Memory B cell (primary cell): ENCODE data around the gene VAV2.
"Not testable (repeated sequence)": the region's sequence is repeated elsewhere in the genome, so short reads cannot be mapped to it uniquely, and the experiment has no call there.

Experiments used
- ATAC-seq: fragments of 150-1000 bp; cut with Tn5 transposase; 2 replicates; pipeline ENCODE4 v1.10.0; 2021; ENCODE audit warnings: low read depth, mild to moderate bottlenecking, moderate library complexity
- DNase-seq, 2 donors: peaks; one replicate each; pipeline ENCODE4 v3.0.0; 2022; ENCODE audit warnings: low spot score in 2 of 2
- H3K27ac Mint-ChIP-seq: one replicate; pipeline ENCODE4 v1.8.0; 2022; ENCODE audit warnings: mild to moderate bottlenecking, moderate library complexity, mixed read lengths
- H3K27me3 Mint-ChIP-seq: one replicate; pipeline ENCODE4 v1.8.0; 2022; ENCODE audit warnings: mixed read lengths
- H3K36me3 Mint-ChIP-seq: one replicate; pipeline ENCODE4 v1.8.0; 2022; ENCODE audit warnings: mild to moderate bottlenecking, mixed read lengths
- H3K4me1 Mint-ChIP-seq: one replicate; pipeline ENCODE4 v1.8.0; 2022; ENCODE audit warnings: mixed read lengths
- H3K4me3 Mint-ChIP-seq: one replicate; pipeline ENCODE4 v1.8.0; 2022; ENCODE audit warnings: mild to moderate bottlenecking, moderate library complexity, mixed read lengths
- H3K9me3 Mint-ChIP-seq: one replicate; pipeline ENCODE4 v1.8.0; 2022; ENCODE audit warnings: mixed read lengths

Gene VAV2

DNA sequence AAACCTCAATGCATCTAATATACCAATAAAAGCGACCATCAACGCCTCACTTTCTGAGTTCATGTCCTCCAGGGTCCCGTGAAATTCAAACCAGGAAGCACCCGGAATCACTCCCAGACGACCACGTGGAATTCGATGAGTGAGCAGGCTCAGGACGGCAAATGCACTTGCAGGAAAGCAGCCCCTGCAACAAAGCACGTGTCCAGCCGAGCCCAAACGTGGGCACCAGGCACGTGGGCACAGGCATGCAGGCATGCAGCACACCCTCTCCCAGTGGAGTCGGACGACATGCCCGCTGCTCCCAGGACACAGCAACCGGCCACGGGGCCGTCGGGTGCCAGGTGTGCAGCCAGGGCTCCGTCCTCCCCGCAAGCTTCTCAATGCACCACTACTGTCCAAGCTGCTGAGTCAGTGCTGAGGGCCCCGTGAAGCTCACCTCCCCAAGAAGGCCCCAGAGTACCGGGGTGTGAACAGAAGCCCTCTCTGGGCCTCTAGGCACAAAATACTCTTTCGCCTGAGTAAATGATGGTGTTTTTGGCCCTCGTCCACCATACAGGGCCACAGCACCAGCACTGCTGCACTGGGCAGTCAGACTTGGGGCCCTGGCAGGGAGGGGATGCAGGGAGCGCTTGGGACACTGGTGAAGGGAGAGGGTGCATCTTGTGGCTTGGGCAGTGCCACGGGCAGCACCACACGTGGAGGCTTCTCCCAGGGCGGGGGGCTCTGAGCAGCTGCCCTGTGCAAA lies 87.6 kb downstream of the VAV2 start:
- Mint-ChIP-seq H3K36me3 (no peaks in the 10 kb centered on the region), H3K4me1 (peaks cover 34% of the 10 kb centered on the region), H3K9me3 (no peaks in the 10 kb centered on the region), H3K4me3 (no peak overlapping the region), H3K27ac (peak overlapping the region; percentile 81), H3K27me3 (no peaks in the 10 kb centered on the region)
- DNase-seq (no peak), ATAC-seq (no peak)

DNA sequence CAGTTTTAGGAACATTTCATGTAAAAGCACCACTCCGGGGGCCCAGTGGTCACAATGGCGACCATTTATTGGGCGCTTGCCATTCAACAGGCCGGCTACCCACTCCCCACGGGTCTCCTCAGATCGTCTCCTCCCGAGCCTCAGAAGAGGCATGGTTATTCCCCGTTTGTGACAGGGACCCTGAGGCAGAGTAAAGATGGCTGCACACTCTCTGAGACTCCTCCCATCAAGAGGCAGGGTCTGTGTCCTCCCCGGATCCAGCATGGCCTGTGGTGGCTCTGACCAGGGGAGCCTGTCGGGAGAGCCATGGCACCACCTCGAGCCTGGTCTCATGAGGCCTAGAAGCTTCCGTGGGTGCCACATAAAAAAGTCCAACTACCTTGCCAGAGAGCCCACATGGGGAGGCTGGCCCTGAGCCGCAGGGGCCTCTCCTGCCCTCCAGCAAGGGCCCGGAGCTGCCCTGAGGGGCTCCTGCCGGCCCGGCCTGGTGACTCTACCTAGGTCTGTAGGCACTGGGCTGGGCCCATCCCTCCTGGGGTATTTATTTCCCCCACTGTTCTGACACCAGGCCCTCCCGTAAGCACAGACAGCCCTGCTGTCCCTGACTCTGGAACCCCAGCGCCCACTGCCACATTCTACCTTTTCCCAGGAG lies 90.8 kb downstream of the VAV2 start:
- H3K4me1 Mint-ChIP-seq, result peaks cover 33% of the 10 kb centered on the region
- H3K4me3 Mint-ChIP-seq, result peak overlapping the region; percentile 18
- ATAC-seq, result no peak

DNA sequence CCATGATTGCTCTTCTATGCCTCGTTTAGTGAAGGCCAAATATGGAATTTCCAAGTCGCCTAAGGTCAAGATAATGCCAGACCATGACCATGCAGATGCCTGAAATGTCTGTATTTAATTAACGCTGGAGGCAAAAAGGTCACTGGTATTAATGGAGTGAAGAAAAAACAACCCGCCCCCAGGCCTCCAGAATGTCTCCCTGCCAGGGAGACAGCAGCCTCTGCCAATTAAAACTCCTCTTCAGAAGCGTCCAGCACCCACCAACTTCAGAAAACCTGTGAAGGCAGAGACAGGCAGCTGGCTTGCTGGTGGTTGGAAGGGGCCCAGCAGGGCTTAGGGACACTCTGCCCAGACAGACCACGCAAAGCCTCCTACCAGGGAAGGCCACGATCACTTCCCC lies 94.4 kb downstream of the VAV2 start:
- no peak overlapping the region for H3K27ac Mint-ChIP-seq
- DNase-seq, result no peak
- no peaks in the 10 kb centered on the region for H3K27me3 Mint-ChIP-seq
- H3K4me3 Mint-ChIP-seq, result no peak overlapping the region
- ATAC-seq, result no peak
- H3K4me1 Mint-ChIP-seq, result peaks cover 29% of the 10 kb centered on the region
- H3K36me3 Mint-ChIP-seq, result peaks cover 6% of the 10 kb centered on the region
- H3K9me3 Mint-ChIP-seq, result no peaks in the 10 kb centered on the region

More for the DNA sequence above, 90.8 kb downstream of the VAV2 start:
- Mint-ChIP-seq H3K27me3 (no peaks in the 10 kb centered on the region), H3K9me3 (no peaks in the 10 kb centered on the region), H3K27ac (peak overlapping the region; percentile 85), H3K36me3 (peaks cover 4% of the 10 kb centered on the region)
- DNase-seq, result no peak

DNA sequence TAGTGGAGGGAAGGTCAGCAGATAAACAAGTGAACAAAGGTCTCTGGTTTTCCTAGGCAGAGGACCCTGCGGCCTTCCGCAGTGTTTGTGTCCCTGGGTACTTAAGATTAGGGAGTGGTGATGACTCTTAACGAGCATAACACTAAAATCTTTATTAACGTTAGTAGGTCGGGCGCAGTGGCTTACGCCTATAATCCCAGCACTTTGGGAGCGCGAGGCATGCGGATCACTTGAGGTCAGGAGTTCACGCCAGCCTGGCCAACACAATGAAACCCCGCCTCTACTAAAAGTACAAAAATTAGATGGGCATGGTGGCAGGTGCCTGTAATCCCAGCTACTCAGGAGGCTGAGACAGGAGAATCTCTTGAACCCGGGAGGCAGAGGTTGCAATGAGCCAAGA lies 96.1 kb downstream of the VAV2 start:
- peaks cover 15% of the 10 kb centered on the region for H3K4me1 Mint-ChIP-seq
- H3K9me3 Mint-ChIP-seq, ATAC-seq, H3K27me3 Mint-ChIP-seq, DNase-seq, H3K4me3 Mint-ChIP-seq, H3K36me3 Mint-ChIP-seq, H3K27ac Mint-ChIP-seq: not testable (repeated sequence)

DNA sequence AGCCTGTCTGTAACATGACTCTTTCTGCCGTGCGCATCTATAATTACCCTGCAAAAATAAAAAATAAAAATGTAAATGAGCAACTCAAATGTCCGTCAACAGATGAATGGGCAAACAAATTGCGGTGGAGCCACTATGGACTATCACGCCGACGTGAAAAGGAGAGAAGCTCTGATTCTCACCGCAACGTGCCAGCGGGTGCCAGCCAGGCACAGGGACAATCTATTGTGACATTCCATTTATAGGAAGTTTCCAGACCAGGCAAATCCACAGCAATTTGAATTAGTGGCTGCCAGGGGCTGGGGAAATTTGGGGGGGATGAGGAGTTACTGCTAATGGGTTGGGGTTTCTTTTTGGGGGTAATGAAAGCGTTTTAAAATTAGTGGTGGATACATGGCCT lies 96.8 kb downstream of the VAV2 start:
- Mint-ChIP-seq H3K9me3 (no peaks in the 10 kb centered on the region), H3K4me1 (peaks cover 14% of the 10 kb centered on the region), H3K36me3 (peaks cover 10% of the 10 kb centered on the region), H3K27ac (no peak overlapping the region), H3K27me3 (no peaks in the 10 kb centered on the region), H3K4me3 (no peak overlapping the region)
- ATAC-seq (no peak), DNase-seq (no peak)

DNA sequence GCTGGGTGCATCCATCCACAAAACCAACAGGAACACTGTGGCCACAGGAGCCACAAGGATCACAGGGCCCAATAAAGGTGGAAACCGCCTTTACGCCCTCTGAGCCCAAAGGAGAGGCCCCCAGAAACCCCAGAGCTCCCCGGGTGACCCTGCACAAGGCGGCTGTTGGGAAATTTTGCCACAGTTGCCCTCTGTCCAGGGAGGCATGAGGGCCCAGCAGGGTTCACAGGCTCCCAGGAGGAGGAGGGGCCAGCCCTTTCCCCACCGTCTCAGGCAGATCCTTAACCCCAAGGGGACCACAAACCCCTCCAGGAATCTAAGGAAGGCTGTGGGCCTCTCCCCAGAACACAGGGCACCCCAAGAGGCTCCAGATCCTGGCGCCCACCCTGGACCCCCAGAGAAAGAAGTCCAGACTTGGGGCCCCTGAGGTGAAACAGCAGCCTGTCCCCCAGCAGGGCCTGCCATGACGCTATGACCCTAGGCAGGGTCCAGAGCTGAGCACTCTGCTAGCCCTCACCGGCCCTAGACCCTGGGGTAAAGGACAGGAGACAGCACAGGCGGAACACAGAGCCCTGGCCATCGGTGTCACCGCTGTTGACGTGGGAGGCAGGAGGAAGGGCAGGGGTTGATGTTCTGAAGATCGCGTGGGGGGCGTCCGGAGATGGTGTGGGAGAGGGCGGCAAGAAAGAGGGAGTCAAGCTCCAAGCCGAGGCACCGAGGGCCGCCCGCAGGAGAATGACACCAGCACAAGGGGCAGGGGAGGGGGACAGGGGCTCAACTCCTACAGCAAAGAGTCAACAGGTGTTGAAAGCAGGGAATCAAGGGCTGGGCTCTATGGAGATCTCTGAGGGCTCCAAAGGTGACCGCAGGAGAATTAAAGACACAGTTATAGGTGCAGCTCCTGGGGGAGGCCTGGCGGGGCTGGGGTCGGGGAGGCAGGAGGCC lies 97.5 kb downstream of the VAV2 start:
- Mint-ChIP-seq H3K27ac (no peak overlapping the region), H3K27me3 (no peaks in the 10 kb centered on the region)

DNA sequence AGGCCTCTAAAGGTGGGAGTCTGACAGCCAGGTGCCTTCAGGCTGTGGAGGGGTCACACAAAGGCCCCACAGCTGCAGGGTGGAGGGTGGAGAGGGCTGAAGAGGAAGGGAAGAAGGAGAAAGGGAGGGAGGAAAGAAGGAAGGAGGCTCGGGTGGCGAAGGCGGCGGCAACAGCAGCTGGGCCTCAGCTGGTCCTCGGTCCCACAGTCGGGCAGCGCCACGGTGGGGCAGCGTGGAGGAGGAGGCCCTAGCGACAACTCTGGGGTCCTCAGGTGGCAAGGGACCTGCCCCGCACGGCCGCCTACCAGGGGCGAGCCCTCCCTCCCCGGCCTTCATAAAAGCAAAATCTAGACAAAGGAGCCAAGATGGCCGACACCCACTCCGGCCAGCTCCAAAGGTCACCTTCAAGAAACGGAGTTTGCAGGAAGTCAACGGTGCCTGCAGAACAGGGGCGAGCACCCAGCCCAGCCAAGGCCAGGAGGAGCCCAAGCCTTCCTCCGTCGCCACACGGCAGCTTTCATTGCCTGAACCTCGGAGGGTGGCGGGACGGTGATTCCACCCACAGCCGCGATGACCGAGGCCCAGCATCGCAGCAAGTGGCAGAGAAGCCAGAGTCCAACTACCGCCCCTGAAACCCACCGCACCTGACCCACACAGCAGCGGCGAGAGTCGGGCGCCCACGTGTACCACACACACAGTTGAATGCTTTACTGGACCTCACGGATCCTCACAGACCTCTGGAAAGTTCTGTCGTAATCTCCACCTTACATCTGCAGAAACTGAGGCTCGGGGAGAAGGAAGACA lies 98.7 kb downstream of the VAV2 start:
- DNase-seq, result no peak
- Mint-ChIP-seq H3K4me1 (peaks cover 11% of the 10 kb centered on the region), H3K27me3 (no peaks in the 10 kb centered on the region), H3K36me3 (peaks cover 10% of the 10 kb centered on the region), H3K4me3 (no peak overlapping the region), H3K27ac (no peak overlapping the region), H3K9me3 (no peaks in the 10 kb centered on the region)
- no peak for ATAC-seq

More for the DNA sequence above, 97.5 kb downstream of the VAV2 start:
- no peak for DNase-seq
- Mint-ChIP-seq H3K4me1 (peaks cover 10% of the 10 kb centered on the region), H3K4me3 (no peak overlapping the region), H3K9me3 (no peaks in the 10 kb centered on the region), H3K36me3 (peaks cover 10% of the 10 kb centered on the region)
- ATAC-seq, result no peak

DNA sequence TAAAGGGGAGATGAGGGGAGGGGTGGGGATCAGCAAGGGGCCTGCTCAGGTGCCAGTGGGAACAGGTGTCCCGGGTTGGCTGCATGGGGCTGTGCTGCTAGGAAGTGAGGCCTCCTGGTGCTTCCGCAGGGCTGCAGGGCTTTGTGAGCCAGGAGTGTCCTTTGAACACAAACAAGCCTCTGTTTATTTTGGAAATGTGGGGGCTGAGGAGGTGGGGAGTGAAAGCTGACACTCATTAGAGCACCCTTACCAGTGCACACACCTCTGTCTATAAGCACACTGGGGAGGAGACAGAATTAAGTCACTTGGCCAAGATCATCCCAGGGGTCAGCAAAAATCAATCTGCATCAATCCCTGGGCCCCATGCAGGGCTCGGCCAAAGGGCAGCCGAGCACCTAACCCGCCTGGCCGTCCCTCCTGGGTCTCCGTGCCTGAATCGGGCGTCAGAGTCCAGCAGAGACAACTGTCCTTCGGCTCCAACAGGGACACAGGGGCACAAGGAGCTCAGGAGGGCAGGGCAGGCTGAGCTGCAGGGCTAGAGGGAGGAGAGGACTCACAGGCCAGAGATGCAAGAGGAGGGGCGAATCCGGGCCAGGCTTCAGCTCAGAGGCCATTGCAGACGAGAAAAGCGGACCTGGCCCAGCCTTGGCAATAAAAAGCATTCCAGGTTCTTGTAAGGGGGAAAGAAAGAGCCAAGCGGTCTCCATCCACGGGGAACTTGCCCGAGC lies 99.8 kb downstream of the VAV2 start:
- no peaks in the 10 kb centered on the region for H3K9me3 Mint-ChIP-seq
- ATAC-seq (no peak), DNase-seq (no peak)
- no peak overlapping the region for H3K4me3 Mint-ChIP-seq
- peaks cover 8% of the 10 kb centered on the region for H3K36me3 Mint-ChIP-seq
- no peaks in the 10 kb centered on the region for H3K27me3 Mint-ChIP-seq
- no peak overlapping the region for H3K27ac Mint-ChIP-seq
- H3K4me1 Mint-ChIP-seq, result peaks cover 8% of the 10 kb centered on the region

DNA sequence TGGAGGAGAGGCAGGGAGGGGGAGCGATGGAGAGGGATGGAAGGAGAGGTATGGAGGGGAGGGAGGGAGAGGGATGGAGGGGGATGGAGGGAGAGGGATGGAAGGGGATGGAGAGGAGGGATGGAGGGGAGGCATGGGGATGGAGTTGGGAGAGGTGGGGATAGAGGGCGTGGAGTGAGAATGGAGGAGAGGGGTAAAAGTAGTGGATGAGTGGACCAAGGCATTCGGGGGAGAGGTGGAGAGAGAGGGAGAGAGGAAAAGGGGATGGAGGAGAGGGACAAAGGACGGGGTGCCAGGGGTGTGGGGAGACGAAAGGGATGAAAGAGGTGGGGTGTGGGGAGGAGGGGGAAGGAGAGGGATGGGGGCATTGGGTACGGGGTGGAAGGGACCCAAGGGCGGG lies 100.4 kb downstream of the VAV2 start:
- H3K4me3 Mint-ChIP-seq, result no peak overlapping the region
- H3K36me3 Mint-ChIP-seq, result peaks cover 6% of the 10 kb centered on the region
- ATAC-seq (no peak), DNase-seq (no peak)
- no peaks in the 10 kb centered on the region for H3K9me3 Mint-ChIP-seq
- H3K4me1 Mint-ChIP-seq, result peaks cover 7% of the 10 kb centered on the region
- no peaks in the 10 kb centered on the region for H3K27me3 Mint-ChIP-seq
- H3K27ac Mint-ChIP-seq, result no peak overlapping the region

DNA sequence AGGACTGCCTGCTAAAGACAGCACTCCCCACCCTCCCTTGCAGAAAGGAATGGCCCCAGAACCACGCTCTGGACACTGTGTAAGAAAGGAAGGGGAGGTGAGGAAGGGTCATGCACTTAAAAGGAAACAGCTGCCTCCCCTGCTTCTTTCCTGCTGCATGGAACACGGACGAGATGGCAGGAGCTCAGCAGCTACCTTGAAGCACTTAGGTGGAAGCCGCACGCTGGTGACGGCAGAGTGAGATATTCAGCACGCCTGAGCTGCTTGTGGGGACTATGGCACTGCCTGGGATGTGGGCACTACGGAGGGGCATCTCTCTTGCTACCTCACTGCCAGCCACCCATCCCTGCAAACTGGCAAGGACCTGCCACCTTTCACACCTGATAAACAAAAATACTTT lies 101.5 kb downstream of the VAV2 start:
- Mint-ChIP-seq H3K4me3 (no peak overlapping the region), H3K27ac (peak overlapping the region; percentile 16), H3K36me3 (peaks cover 6% of the 10 kb centered on the region), H3K4me1 (peaks cover 9% of the 10 kb centered on the region), H3K9me3 (no peaks in the 10 kb centered on the region), H3K27me3 (no peaks in the 10 kb centered on the region)
- no peak for ATAC-seq
- DNase-seq, result no peak

DNA sequence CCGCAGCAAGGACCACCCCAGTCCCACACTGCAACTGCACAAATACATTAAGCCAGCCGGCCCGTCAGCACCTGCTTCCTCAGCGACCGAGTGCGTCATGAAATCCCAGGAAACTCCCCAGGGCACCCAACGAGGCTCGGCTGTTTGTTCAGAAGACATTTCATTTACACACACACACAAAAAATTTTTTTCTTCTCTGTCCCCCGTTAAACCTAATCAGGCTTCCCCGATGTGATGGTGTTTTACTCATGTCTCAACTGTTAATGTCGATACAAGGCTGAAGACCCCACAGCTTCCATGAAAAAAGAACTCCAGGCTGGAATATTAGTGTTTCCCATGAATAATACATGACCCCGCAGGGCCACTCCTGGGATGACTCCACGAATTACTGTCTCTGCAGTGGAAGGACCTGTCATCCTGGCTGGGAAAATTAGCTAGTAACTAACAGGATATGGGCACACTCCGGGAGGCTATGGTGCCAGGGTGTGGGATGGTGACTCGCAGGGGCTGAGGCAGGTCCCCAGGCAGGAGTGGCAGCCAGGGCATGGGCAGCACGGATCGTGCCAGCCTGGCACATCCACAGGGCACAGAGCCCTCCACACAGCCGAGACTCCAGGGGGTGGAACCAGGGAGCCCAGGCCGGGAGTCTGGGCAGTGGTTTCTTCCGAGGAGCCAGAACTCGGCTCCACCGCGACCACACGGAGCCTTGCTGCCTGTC lies 102.4 kb downstream of the VAV2 start:
- H3K27me3 Mint-ChIP-seq, result no peaks in the 10 kb centered on the region
- no peak for ATAC-seq
- no peak for DNase-seq
- peaks cover 5% of the 10 kb centered on the region for H3K36me3 Mint-ChIP-seq
- H3K27ac Mint-ChIP-seq, result peak overlapping the region; percentile 16
- H3K9me3 Mint-ChIP-seq, result no peaks in the 10 kb centered on the region
- H3K4me3 Mint-ChIP-seq, result no peak overlapping the region
- peaks cover 13% of the 10 kb centered on the region for H3K4me1 Mint-ChIP-seq

DNA sequence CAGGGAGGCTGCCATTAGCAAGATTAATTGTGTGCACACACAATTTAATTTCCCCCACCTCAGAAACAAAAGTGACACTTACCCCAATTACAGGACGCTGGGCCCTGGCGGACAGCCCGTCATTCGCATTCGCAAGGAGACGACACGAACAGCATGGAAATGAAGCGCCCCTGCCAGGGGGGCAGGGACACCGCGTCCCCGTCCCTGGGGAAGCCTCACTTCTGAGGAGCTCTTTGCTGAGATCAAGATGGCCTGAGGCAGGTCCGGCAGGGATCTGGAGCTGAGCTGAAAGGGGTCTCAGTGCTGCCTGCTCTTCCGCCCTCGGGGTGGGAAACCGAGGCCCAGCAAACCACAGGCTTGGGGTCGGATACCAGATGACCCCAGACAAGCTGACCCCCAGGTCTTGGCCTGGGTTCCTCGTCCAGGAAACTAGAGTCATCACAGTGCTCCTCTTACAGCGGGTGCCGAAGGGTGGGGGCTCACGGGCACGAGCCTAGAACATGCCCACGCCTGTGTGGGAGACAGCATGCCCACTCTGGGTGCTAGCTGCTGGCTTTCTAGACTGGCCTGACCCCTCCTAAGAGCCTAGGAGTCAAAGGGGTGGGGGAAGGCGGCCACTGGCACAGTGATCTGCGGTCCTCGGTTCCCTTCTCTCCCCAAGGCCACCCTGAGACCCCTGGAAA lies 103.2 kb downstream of the VAV2 start:
- DNase-seq (no peak), ATAC-seq (no peak)
- H3K9me3 Mint-ChIP-seq, result no peaks in the 10 kb centered on the region
- no peaks in the 10 kb centered on the region for H3K27me3 Mint-ChIP-seq
- peaks cover 13% of the 10 kb centered on the region for H3K4me1 Mint-ChIP-seq
- H3K4me3 Mint-ChIP-seq, result no peak overlapping the region
- H3K36me3 Mint-ChIP-seq, result peaks cover 4% of the 10 kb centered on the region
- H3K27ac Mint-ChIP-seq, result no peak overlapping the region
